Measurements from ENCODE around the gene PALM3. TPM values are rescaled to one million over a fixed set of nuclear protein-coding genes. Genes with fewer than 3 reads are reported as not detected.

PALM3 gene
- total and polyA plus RNA-seq, 10 of the 15 experiments (the other 5 are each of a cell fraction or from before 2014, with no cell fraction given): 0.07 TPM; not detected in 9

DNA sequence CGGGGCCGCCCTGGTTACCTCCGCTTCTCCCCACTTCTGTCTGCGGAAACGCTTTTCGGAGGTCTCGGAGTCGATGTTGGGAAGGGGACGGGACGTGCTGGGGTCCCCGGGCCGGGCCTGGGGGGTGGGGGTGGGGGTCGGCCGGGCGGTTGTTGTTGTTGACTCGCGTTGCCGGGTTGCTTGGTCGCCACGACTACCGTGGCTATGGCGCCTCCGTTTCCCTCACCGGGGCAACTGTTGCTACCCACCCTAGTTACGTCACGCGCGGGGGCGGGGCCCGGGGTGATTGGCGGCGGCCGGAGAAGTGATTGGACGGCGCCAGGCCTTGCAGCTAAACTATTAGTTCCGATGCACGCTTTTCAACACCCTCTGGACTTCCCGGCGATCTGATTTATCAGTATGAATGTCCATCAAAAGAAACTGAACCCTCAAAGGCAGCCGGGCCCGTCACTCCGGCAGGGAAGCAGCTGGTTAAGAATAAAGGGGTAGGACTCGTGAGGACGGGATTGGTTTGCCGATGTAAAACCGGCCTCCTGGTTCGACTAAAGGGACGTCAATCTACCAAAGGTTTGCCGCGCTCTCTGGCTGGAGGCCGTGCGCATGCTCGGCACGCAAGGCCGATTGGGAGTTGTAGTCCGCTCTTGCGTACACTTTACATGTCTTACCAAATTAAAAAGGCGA, 55.7 kb downstream of the PALM3 start, which contains the start of gene RFX1 (continued):
- TF ChIP-seq, protein P1, sequence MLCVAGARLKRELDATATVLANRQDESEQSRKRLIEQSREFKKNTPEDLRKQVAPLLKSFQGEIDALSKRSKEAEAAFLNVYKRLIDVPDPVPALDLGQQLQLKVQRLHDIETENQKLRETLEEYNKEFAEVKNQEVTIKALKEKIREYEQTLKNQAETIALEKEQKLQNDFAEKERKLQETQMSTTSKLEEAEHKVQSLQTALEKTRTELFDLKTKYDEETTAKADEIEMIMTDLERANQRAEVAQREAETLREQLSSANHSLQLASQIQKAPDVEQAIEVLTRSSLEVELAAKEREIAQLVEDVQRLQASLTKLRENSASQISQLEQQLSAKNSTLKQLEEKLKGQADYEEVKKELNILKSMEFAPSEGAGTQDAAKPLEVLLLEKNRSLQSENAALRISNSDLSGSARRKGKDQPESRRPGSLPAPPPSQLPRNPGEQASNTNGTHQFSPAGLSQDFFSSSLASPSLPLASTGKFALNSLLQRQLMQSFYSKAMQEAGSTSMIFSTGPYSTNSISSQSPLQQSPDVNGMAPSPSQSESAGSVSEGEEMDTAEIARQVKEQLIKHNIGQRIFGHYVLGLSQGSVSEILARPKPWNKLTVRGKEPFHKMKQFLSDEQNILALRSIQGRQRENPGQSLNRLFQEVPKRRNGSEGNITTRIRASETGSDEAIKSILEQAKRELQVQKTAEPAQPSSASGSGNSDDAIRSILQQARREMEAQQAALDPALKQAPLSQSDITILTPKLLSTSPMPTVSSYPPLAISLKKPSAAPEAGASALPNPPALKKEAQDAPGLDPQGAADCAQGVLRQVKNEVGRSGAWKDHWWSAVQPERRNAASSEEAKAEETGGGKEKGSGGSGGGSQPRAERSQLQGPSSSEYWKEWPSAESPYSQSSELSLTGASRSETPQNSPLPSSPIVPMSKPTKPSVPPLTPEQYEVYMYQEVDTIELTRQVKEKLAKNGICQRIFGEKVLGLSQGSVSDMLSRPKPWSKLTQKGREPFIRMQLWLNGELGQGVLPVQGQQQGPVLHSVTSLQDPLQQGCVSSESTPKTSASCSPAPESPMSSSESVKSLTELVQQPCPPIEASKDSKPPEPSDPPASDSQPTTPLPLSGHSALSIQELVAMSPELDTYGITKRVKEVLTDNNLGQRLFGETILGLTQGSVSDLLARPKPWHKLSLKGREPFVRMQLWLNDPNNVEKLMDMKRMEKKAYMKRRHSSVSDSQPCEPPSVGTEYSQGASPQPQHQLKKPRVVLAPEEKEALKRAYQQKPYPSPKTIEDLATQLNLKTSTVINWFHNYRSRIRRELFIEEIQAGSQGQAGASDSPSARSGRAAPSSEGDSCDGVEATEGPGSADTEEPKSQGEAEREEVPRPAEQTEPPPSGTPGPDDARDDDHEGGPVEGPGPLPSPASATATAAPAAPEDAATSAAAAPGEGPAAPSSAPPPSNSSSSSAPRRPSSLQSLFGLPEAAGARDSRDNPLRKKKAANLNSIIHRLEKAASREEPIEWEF (IDR thresholded peaks at IDR 0.05; ENCODE audit: insufficient replicate concordance, low read depth, low read length): no peak
- peak; percentile 100 for TF ChIP-seq DPF2 (IDR thresholded peaks at IDR 0.05)
- TF ChIP-seq ZNF207 (IDR thresholded peaks at IDR 0.05; ENCODE audit: borderline replicate concordance): no peak; the same call in 1 of the 2 replicates
- TF ChIP-seq TARDBP (IDR thresholded peaks at IDR 0.05; ENCODE audit: borderline replicate concordance): peak; percentile 63
- peak; percentile 95 for TF ChIP-seq CREM (IDR thresholded peaks at IDR 0.05; ENCODE audit: low read depth)
- TF ChIP-seq CBFB (IDR thresholded peaks at IDR 0.05; ENCODE audit: low read depth): peak; percentile 54; the same call in 1 of the 2 replicates
- peak in 1 of 2 experiments; percentile 81; a peak in 2 of 3 replicates for TF ChIP-seq EGR1 (IDR thresholded peaks at IDR 0.05; ENCODE audit: borderline replicate concordance in 1 of 2, low read depth in 2 of 2, low read length in 2 of 2)
- TF ChIP-seq, protein P2, sequence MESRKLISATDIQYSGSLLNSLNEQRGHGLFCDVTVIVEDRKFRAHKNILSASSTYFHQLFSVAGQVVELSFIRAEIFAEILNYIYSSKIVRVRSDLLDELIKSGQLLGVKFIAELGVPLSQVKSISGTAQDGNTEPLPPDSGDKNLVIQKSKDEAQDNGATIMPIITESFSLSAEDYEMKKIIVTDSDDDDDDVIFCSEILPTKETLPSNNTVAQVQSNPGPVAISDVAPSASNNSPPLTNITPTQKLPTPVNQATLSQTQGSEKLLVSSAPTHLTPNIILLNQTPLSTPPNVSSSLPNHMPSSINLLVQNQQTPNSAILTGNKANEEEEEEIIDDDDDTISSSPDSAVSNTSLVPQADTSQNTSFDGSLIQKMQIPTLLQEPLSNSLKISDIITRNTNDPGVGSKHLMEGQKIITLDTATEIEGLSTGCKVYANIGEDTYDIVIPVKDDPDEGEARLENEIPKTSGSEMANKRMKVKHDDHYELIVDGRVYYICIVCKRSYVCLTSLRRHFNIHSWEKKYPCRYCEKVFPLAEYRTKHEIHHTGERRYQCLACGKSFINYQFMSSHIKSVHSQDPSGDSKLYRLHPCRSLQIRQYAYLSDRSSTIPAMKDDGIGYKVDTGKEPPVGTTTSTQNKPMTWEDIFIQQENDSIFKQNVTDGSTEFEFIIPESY (IDR thresholded peaks at IDR 0.05): peak; percentile 77; the same call in 1 of the 2 replicates
- TF ChIP-seq ZSCAN29 (IDR thresholded peaks at IDR 0.05): no peak
- TF ChIP-seq NFYA (IDR thresholded peaks at IDR 0.05; ENCODE audit: borderline replicate concordance, low read depth, low read length): peak; percentile 89
- TF ChIP-seq, protein P3, sequence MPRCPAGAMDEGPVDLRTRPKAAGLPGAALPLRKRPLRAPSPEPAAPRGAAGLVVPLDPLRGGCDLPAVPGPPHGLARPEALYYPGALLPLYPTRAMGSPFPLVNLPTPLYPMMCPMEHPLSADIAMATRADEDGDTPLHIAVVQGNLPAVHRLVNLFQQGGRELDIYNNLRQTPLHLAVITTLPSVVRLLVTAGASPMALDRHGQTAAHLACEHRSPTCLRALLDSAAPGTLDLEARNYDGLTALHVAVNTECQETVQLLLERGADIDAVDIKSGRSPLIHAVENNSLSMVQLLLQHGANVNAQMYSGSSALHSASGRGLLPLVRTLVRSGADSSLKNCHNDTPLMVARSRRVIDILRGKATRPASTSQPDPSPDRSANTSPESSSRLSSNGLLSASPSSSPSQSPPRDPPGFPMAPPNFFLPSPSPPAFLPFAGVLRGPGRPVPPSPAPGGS (IDR thresholded peaks at IDR 0.05; ENCODE audit: borderline replicate concordance, insufficient read depth, low read depth, low read length, poor library complexity, severe bottlenecking): peak; percentile 2
- no peak; the same call in 1 of the 2 replicates for TF ChIP-seq RFX5 (IDR thresholded peaks at IDR 0.05; ENCODE audit: low read depth, low read length)
- TF ChIP-seq JUND (IDR thresholded peaks at IDR 0.05; ENCODE audit: low read depth, low read length): no peak
- TF ChIP-seq, protein P4, sequence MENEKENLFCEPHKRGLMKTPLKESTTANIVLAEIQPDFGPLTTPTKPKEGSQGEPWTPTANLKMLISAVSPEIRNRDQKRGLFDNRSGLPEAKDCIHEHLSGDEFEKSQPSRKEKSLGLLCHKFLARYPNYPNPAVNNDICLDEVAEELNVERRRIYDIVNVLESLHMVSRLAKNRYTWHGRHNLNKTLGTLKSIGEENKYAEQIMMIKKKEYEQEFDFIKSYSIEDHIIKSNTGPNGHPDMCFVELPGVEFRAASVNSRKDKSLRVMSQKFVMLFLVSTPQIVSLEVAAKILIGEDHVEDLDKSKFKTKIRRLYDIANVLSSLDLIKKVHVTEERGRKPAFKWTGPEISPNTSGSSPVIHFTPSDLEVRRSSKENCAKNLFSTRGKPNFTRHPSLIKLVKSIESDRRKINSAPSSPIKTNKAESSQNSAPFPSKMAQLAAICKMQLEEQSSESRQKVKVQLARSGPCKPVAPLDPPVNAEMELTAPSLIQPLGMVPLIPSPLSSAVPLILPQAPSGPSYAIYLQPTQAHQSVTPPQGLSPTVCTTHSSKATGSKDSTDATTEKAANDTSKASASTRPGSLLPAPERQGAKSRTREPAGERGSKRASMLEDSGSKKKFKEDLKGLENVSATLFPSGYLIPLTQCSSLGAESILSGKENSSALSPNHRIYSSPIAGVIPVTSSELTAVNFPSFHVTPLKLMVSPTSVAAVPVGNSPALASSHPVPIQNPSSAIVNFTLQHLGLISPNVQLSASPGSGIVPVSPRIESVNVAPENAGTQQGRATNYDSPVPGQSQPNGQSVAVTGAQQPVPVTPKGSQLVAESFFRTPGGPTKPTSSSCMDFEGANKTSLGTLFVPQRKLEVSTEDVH (IDR thresholded peaks at IDR 0.05; ENCODE audit: low read depth, partially characterized antibody): peak; percentile 98
- peak; percentile 76 for TF ChIP-seq FOXK2 (IDR thresholded peaks at IDR 0.05)
- TF ChIP-seq KLF5 (IDR thresholded peaks at IDR 0.05; ENCODE audit: partially characterized antibody): peak; percentile 99
- TF ChIP-seq SP1 (IDR thresholded peaks at IDR 0.05; ENCODE audit: low read depth, low read length): peak; percentile 100
- TF ChIP-seq NRF1 (conservative IDR thresholded peaks at IDR 0.05; ENCODE audit: low read depth, low read length): peak; percentile 97
- peak; percentile 83 for TF ChIP-seq GABPA (IDR thresholded peaks at IDR 0.05; ENCODE audit: low read depth)

Data from GM12878 (cell line).